HG02678 (cell line): ENCODE results near the gene TRAP1.

Experiments
- ATAC-seq: cut with Tn5 transposase; IDR thresholded peaks from one replicate; pipeline ENCODE4 v1.9.1; 2021; ENCODE audit warnings: mild to moderate bottlenecking, moderate library complexity; ENCODE audit not compliant: unreplicated experiment

Gene TRAP1

GRCh38 chr16:3737181-3737580, 19.9 kb upstream of the TRAP1 start:
- ATAC-seq = no peak

GRCh38 chr16:3736116-3736515, 18.8 kb upstream of the TRAP1 start:
- no peak for ATAC-seq

GRCh38 chr16:3735541-3735940, 18.2 kb upstream of the TRAP1 start:
- ATAC-seq = no peak

GRCh38 chr16:3734758-3735221, 17.5 kb upstream of the TRAP1 start:
- no peak for ATAC-seq

GRCh38 chr16:3734084-3734757, 16.9 kb upstream of the TRAP1 start:
- no peak for ATAC-seq

- no peak for ATAC-seq
Measured at GRCh38 chr16:3732171-3732570, 14.8 kb upstream of the TRAP1 start.

GRCh38 chr16:3731126-3731935, 14.0 kb upstream of the TRAP1 start:
- ATAC-seq = no peak

GRCh38 chr16:3730161-3731125, 13.1 kb upstream of the TRAP1 start:
- ATAC-seq = no peak

- no peak for ATAC-seq
Measured at GRCh38 chr16:3729161-3730112, 12.1 kb upstream of the TRAP1 start.

- no peak for ATAC-seq
Measured at GRCh38 chr16:3728424-3729160, 11.3 kb upstream of the TRAP1 start.

- ATAC-seq = no peak
Measured at GRCh38 chr16:3727806-3728381, 10.6 kb upstream of the TRAP1 start.

GRCh38 chr16:3726021-3726687, 8.8 kb upstream of the TRAP1 start:
- no peak for ATAC-seq

- ATAC-seq = no peak
Measured at GRCh38 chr16:3725276-3725675, 8.0 kb upstream of the TRAP1 start.

GRCh38 chr16:3722508-3722907, 5.2 kb upstream of the TRAP1 start:
- no peak for ATAC-seq

GRCh38 chr16:3720418-3720817, 3.1 kb upstream of the TRAP1 start:
- no peak for ATAC-seq

- ATAC-seq = no peak
Measured at GRCh38 chr16:3718628-3719027, 1.3 kb upstream of the TRAP1 start.

GRCh38 chr16:3718019-3718391, 681 bp upstream of the TRAP1 start:
- no peak for ATAC-seq

GRCh38 chr16:3716831-3717234, 491 bp downstream of the TRAP1 start:
- peak; percentile 10 for ATAC-seq

GRCh38 chr16:3715430-3715829, 1.9 kb downstream of the TRAP1 start:
- no peak for ATAC-seq
